ENCODE data around the gene FBXL15. TPM values are rescaled to one million over a fixed set of nuclear protein-coding genes. Genes with fewer than 3 reads are reported as not detected.

The FBXL15 gene
- total RNA-seq, 2 experiments from 2014 or later: 11.7 to 16.3 TPM

DNA sequence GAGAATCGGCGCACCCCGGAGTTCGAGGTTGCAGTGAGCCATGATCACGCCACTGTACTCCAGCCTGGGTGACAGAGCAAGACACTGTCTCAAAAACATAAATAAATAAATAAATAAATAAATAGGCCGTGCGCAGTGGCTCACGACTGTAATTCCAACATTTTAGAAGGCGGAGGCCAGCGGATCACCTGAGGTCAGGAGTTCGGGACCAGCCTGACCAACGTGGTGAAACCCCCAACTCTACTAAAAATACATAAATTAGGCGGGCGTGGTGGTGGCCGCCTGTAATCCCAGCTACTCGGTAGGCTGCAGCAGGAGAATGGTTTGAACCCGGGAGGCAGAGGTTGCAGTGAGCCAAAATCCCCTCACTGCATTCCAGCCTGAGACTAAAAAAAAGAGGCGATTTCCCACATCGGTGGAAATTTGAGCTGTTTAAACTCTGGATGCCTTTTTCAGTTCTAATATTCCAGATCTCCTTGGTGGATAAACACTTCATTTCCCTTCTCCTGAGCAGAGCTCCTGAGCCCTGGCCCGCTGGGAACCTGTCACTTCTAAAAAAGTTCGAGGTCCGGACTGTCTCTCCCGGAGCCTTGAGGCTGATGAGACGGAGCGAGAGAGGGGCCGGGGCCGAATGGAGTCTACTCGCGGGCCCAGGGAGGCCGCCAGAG is 27.1 kb upstream of the FBXL15 start:
- ATAC-seq (ENCODE audit: low read depth): no peak
- no peak for DNase-seq
- H3K4me3 Mint-ChIP-seq: peak overlapping the region; percentile 90
- H3K27ac Mint-ChIP-seq: peak overlapping the region; percentile 96
- POLR2A ChIA-PET: interaction anchor here (1.0 to 5.0 kb wide), 14 partner anchors 10 to 576 kb away, joined by 3 to 39 read pairs (median 6); partner anchors contain the start of genes C10orf95, CUEDC2, FBXL15 and GBF1
- H3K36me3 Mint-ChIP-seq: peaks cover 2% of the 10 kb centered on the region
- H3K27me3 Mint-ChIP-seq: peaks cover 3% of the 10 kb centered on the region
- H3K4me1 Mint-ChIP-seq: peaks cover 17% of the 10 kb centered on the region
- H3K9me3 Mint-ChIP-seq: no peaks in the 10 kb centered on the region

DNA sequence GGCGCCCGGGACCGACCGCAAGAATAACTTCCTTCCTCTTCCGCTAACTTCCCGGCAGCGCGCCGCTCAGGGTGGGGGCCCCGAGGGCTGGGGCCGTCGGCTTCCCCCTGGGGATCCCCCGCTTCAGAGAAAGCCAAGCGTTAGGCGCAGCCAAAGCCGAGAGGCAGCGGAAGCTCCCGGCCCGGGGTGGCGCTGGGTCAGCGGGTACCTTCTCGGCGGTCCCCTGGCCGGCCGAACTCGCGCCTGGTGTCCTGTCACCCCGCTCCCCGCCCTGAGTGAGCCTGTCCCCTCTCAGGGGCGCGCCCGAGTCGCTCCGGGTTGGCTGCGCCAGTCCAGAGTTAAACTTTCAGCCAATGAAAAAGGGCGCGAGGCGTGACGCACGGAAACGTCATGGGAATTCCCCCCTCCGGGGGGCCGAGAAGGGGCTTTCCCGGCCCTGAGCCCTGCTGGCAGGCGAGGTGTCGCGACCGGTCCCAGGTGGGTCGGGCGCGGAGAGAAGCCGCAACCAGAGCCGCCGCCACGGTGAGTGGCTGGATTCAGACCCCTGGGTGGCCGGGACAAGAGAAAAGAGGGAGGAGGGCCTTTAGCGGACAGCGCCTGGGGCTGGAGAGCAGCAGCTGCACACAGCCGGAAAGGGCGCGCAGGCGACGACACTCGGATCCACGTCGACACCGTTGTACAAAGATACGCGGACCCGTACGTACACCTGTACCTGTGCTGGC is 26.4 kb upstream of the FBXL15 start:
- Mint-ChIP-seq H3K27me3 (peaks cover 3% of the 10 kb centered on the region), H3K36me3 (peaks cover 2% of the 10 kb centered on the region), H3K9me3 (no peaks in the 10 kb centered on the region), H3K4me3 (peak overlapping the region; percentile 90), H3K4me1 (peaks cover 20% of the 10 kb centered on the region), H3K27ac (peak overlapping the region; percentile 96)
- POLR2A ChIA-PET: interaction anchor here (0.6 to 5.0 kb wide), 19 partner anchors 9 to 576 kb away, joined by 3 to 39 read pairs (median 4); partner anchors contain the start of genes C10orf95, CUEDC2, FBXL15 and GBF1
- DNase-seq: peak; percentile 97
- ATAC-seq (ENCODE audit: low read depth): peak; percentile 90

- Mint-ChIP-seq H3K27me3 (peaks cover 3% of the 10 kb centered on the region), H3K4me3 (peak overlapping the region; percentile 90), H3K4me1 (peaks cover 23% of the 10 kb centered on the region), H3K36me3 (peaks cover 2% of the 10 kb centered on the region), H3K27ac (peak overlapping the region; percentile 96), H3K9me3 (no peaks in the 10 kb centered on the region)
- ATAC-seq (ENCODE audit: low read depth) (no peak), DNase-seq (no peak)
- POLR2A ChIA-PET: interaction anchor here (0.5 to 5.0 kb wide), 16 partner anchors 10 to 276 kb away, joined by 3 to 39 read pairs (median 7); partner anchors contain the start of genes C10orf95, CUEDC2, FBXL15 and GBF1
Observed at GRCh38 chr10:102394801-102395399, 25.7 kb upstream of the FBXL15 start.

GRCh38 chr10:102395400-102396316 is 25.0 kb upstream of the FBXL15 start, which contains the start of gene NFKB2:
Gene NFKB2 (plus strand): TSS chr10:102395705. CDS start chr10:102395960, 255 bp downstream.
- POLR2A ChIA-PET: interaction anchor here (0.5 to 5.0 kb wide), 14 partner anchors 10 to 277 kb away, joined by 3 to 39 read pairs (median 8); partner anchors contain the start of genes C10orf95, CUEDC2, FBXL15 and GBF1
- H3K4me3 Mint-ChIP-seq: peak within 1 kb of the TSS; percentile 90
- peaks cover 25% of the 10 kb centered on the region for H3K4me1 Mint-ChIP-seq
- ATAC-seq (ENCODE audit: low read depth) (peak; percentile 20), DNase-seq (peak; percentile 94)
- H3K9me3 Mint-ChIP-seq: no peaks in the 10 kb centered on the region
- peaks cover 5% of the 10 kb centered on the region for H3K36me3 Mint-ChIP-seq
- peak within 1 kb of the TSS; percentile 96 for H3K27ac Mint-ChIP-seq
- H3K27me3 Mint-ChIP-seq: peaks cover 2% of the 10 kb centered on the region

GRCh38 chr10:102396317-102396650 is 24.4 kb upstream of the FBXL15 start:
- Mint-ChIP-seq H3K4me3 (peak overlapping the region; percentile 90), H3K9me3 (no peaks in the 10 kb centered on the region), H3K27ac (peak overlapping the region; percentile 96), H3K27me3 (no peaks in the 10 kb centered on the region), H3K4me1 (peaks cover 25% of the 10 kb centered on the region), H3K36me3 (peaks cover 5% of the 10 kb centered on the region)
- POLR2A ChIA-PET: interaction anchor here (1.7 to 5.0 kb wide), 5 partner anchors 9 to 166 kb away, joined by 8 to 39 read pairs (median 19); partner anchors contain the start of genes CUEDC2 and FBXL15
- DNase-seq (no peak), ATAC-seq (ENCODE audit: low read depth) (no peak)

DNA sequence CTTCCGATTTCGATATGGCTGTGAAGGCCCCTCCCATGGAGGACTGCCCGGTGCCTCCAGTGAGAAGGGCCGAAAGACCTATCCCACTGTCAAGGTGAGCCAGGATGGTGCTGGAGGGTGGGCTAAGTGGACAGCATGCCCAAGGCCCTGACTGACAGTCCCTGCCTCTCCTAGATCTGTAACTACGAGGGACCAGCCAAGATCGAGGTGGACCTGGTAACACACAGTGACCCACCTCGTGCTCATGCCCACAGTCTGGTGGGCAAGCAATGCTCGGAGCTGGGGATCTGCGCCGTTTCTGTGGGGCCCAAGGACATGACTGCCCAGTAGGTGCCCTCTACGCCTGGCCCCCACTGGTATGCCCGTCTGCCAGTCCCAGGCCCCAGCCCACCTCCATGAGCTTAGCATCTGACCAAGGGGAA is 23.9 kb upstream of the FBXL15 start:
- Mint-ChIP-seq H3K9me3 (no peaks in the 10 kb centered on the region), H3K4me1 (peaks cover 25% of the 10 kb centered on the region), H3K36me3 (peaks cover 6% of the 10 kb centered on the region), H3K27ac (peak overlapping the region; percentile 96), H3K27me3 (no peaks in the 10 kb centered on the region), H3K4me3 (peak overlapping the region; percentile 90)
- ATAC-seq (ENCODE audit: low read depth) (no peak), DNase-seq (no peak)
- POLR2A ChIA-PET: interaction anchor here (5.0 kb wide), 1 partner anchor 36 kb away, joined by 30 read pairs; the partner anchor contains the start of gene CUEDC2

- peaks cover 25% of the 10 kb centered on the region for H3K4me1 Mint-ChIP-seq
- H3K27me3 Mint-ChIP-seq: no peaks in the 10 kb centered on the region
- peak overlapping the region; percentile 90 for H3K4me3 Mint-ChIP-seq
- DNase-seq (no peak), ATAC-seq (ENCODE audit: low read depth) (no peak)
- POLR2A ChIA-PET: interaction anchor here (0.6 to 5.0 kb wide), 4 partner anchors 12 to 793 kb away, joined by 3 to 30 read pairs (median 4); partner anchors contain the start of genes CUEDC2 and SUFU
- H3K27ac Mint-ChIP-seq: peak overlapping the region; percentile 96
- H3K9me3 Mint-ChIP-seq: no peaks in the 10 kb centered on the region
- peaks cover 6% of the 10 kb centered on the region for H3K36me3 Mint-ChIP-seq
Observed at GRCh38 chr10:102397222-102398171, 23.1 kb upstream of the FBXL15 start.

DNA sequence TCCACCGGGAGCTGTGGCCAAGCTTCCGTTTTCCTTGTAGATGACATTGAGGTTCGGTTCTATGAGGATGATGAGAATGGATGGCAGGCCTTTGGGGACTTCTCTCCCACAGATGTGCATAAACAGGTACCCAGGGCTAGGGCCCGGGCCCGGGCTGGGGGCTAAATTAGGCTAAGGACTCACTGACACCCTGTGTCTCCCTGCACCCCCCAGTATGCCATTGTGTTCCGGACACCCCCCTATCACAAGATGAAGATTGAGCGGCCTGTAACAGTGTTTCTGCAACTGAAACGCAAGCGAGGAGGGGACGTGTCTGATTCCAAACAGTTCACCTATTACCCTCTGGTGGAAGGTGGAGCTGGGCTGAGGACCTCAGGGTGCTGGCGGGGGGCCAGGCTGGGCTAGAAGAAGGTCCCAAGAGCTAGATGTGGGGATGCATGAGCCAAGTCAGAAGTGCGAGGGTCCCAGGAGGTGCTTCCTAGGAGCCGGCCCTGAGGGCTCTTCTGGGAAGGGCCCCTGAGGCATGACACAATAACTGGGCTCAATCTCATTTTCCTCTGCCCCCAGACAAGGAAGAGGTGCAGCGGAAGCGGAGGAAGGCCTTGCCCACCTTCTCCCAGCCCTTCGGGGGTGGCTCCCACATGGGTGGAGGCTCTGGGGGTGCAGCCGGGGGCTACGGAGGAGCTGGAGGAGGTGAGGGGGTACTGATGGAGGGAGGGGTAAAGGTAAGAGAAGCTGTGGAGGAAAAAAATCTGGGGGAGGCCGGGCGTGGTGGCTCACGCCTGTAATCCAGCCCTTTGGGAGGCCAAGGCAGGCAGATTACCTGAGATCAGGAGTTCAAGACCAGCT is 22.2 kb upstream of the FBXL15 start:
- Mint-ChIP-seq H3K27me3 (no peaks in the 10 kb centered on the region), H3K4me3 (peak overlapping the region; percentile 66), H3K27ac (peak overlapping the region; percentile 41), H3K4me1 (peaks cover 23% of the 10 kb centered on the region), H3K9me3 (no peaks in the 10 kb centered on the region), H3K36me3 (peaks cover 6% of the 10 kb centered on the region)
- ATAC-seq (ENCODE audit: low read depth) (no peak), DNase-seq (no peak)
- POLR2A ChIA-PET: interaction anchor here (0.6 to 5.0 kb wide), 11 partner anchors 9 to 793 kb away, joined by 3 to 30 read pairs (median 4); partner anchors contain the start of genes CUEDC2 and SUFU

- DNase-seq (peak; percentile 96), ATAC-seq (ENCODE audit: low read depth) (peak; percentile 71)
- peaks cover 6% of the 10 kb centered on the region for H3K36me3 Mint-ChIP-seq
- peaks cover 21% of the 10 kb centered on the region for H3K4me1 Mint-ChIP-seq
- H3K27ac Mint-ChIP-seq: peak overlapping the region; percentile 48
- H3K4me3 Mint-ChIP-seq: peak overlapping the region; percentile 66
- POLR2A ChIA-PET: interaction anchor here (0.6 to 1.5 kb wide), 12 partner anchors 10 to 173 kb away, joined by 3 to 6 read pairs (median 3); partner anchors contain the start of gene CUEDC2
- H3K27me3 Mint-ChIP-seq: no peaks in the 10 kb centered on the region
- H3K9me3 Mint-ChIP-seq: no peaks in the 10 kb centered on the region
Observed at GRCh38 chr10:102399217-102400021, 21.2 kb upstream of the FBXL15 start.

DNA sequence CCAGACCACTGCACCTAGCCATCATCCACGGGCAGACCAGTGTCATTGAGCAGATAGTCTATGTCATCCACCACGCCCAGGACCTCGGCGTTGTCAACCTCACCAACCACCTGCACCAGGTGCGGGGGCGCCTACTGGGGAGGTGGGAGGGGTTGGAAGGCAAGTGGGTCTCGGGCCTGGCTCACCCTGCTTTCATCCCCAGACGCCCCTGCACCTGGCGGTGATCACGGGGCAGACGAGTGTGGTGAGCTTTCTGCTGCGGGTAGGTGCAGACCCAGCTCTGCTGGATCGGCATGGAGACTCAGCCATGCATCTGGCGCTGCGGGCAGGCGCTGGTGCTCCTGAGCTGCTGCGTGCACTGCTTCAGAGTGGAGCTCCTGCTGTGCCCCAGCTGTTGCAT is 20.6 kb upstream of the FBXL15 start:
- peak overlapping the region; percentile 59 for H3K4me3 Mint-ChIP-seq

More for the DNA sequence above, 20.6 kb upstream of the FBXL15 start:
- DNase-seq (no peak), ATAC-seq (ENCODE audit: low read depth) (no peak)
- H3K9me3 Mint-ChIP-seq: no peaks in the 10 kb centered on the region
- H3K36me3 Mint-ChIP-seq: peaks cover 6% of the 10 kb centered on the region
- no peaks in the 10 kb centered on the region for H3K27me3 Mint-ChIP-seq
- peaks cover 19% of the 10 kb centered on the region for H3K4me1 Mint-ChIP-seq
- H3K27ac Mint-ChIP-seq: peak overlapping the region; percentile 30
- POLR2A ChIA-PET: interaction anchor here (0.8 to 1.5 kb wide), 8 partner anchors 16 to 173 kb away, joined by 3 to 5 read pairs (median 4); partner anchors contain the start of gene CUEDC2
